ENCODE results near the gene RBMS2. TPM values are rescaled to one million over a fixed set of nuclear protein-coding genes. Genes with fewer than 3 reads are reported as not detected.

Gene RBMS2
- total RNA-seq, 4 donors from 2014 or later = 17.3 to 55.1 (median 25.2) TPM

GRCh38 chr12:56578983-56579546 lies 57.4 kb downstream of the RBMS2 start:
- Histone ChIP-seq H3K4me1 (no peaks in the 10 kb centered on the region), H3K36me3 (no peaks in the 10 kb centered on the region), H3K27ac (no peak overlapping the region), H3K4me3 (no peak overlapping the region), H3K27me3 (no peaks in the 10 kb centered on the region), H3K9me3 (no peaks in the 10 kb centered on the region)
- no peak for TF ChIP-seq POLR2A (IDR thresholded peaks at IDR 0.05)
- TF ChIP-seq POLR2AphosphoS5 (IDR thresholded peaks at IDR 0.05) = no peak
- no peak for TF ChIP-seq EP300 (IDR thresholded peaks at IDR 0.05; ENCODE audit: low read depth)
- no peak for TF ChIP-seq CTCF (IDR thresholded peaks at IDR 0.05)
- in situ Hi-C loops (cut with MboI; ENCODE audit: low pct_ligation_motif_present in 1 of 4, low pct_unique_long_range_greater_than_20kb in 1 of 4, low sequenced_read_pairs in 3 of 4) (loop anchor here (5.0 to 10.0 kb wide), 2 partner anchors 64 to 72 kb away; no protein-coding TSS in a partner anchor), intact Hi-C loops (cut with DNase I; ENCODE audit: low total_unique reads) (no loop called here)
- WGBS, 2 donors (ENCODE audit: low coverage in 1 of 2) = 93 to 94% methylated on average over 2 to 10 of the region's 10 CpGs
- DNase-seq = no peak

- intact Hi-C loops (cut with DNase I; ENCODE audit: low total_unique reads) (no loop called here), in situ Hi-C loops (cut with MboI; ENCODE audit: low pct_ligation_motif_present in 1 of 4, low pct_unique_long_range_greater_than_20kb in 1 of 4, low sequenced_read_pairs in 3 of 4) (no loop called here)
- H3K27ac ChIP-seq = no peak overlapping the region
- DNase-seq = no peak
- TF ChIP-seq CTCF (IDR thresholded peaks at IDR 0.05) (no peak), EP300 (IDR thresholded peaks at IDR 0.05; ENCODE audit: low read depth) (no peak), POLR2AphosphoS5 (IDR thresholded peaks at IDR 0.05) (no peak), POLR2A (IDR thresholded peaks at IDR 0.05) (no peak)
- 76 to 80% methylated on average over 5 to 10 of the region's 10 CpGs for WGBS, 2 donors (ENCODE audit: low coverage in 1 of 2)
- peaks cover 0 to under 1% (median 0%) of the 10 kb centered on the region in 4 donors for H3K36me3 ChIP-seq
- no peaks in the 10 kb centered on the region for H3K9me3 ChIP-seq
- H3K4me3 ChIP-seq = no peak overlapping the region
- no peaks in the 10 kb centered on the region for H3K4me1 ChIP-seq
- H3K27me3 ChIP-seq = no peaks in the 10 kb centered on the region
These were observed 60.0 kb downstream of the RBMS2 start for GRCh38 chr12:56581418-56582145.

GRCh38 chr12:56585098-56585497 lies 63.5 kb downstream of the RBMS2 start:
- Histone ChIP-seq H3K4me1 (peaks cover 0 to 8% (median 5%) of the 10 kb centered on the region in 4 donors), H3K36me3 (peaks cover 0 to 18% (median 8%) of the 10 kb centered on the region in 4 donors), H3K9me3 (no peaks in the 10 kb centered on the region), H3K27me3 (no peaks in the 10 kb centered on the region), H3K27ac (no peak overlapping the region), H3K4me3 (no peak overlapping the region)
- intact Hi-C loops (cut with DNase I; ENCODE audit: low total_unique reads) = no loop called here
- in situ Hi-C loops (cut with MboI; ENCODE audit: low pct_ligation_motif_present in 1 of 4, low pct_unique_long_range_greater_than_20kb in 1 of 4, low sequenced_read_pairs in 3 of 4) = no loop called here
- TF ChIP-seq CTCF (IDR thresholded peaks at IDR 0.05) = no peak
- no peak for TF ChIP-seq POLR2AphosphoS5 (IDR thresholded peaks at IDR 0.05)
- TF ChIP-seq EP300 (IDR thresholded peaks at IDR 0.05; ENCODE audit: low read depth) = no peak
- TF ChIP-seq POLR2A (IDR thresholded peaks at IDR 0.05) = no peak
- DNase-seq = no peak
- WGBS, 2 donors (ENCODE audit: low coverage in 1 of 2) = 88 to 92% methylated on average over 3 to 4 of the region's 4 CpGs

GRCh38 chr12:56589783-56590182 lies 68.2 kb downstream of the RBMS2 start:
- no peak overlapping the region for H3K4me3 ChIP-seq
- TF ChIP-seq EP300 (IDR thresholded peaks at IDR 0.05; ENCODE audit: low read depth) (no peak), CTCF (IDR thresholded peaks at IDR 0.05) (no peak), POLR2A (IDR thresholded peaks at IDR 0.05) (no peak), POLR2AphosphoS5 (IDR thresholded peaks at IDR 0.05) (no peak)
- no peak overlapping the region for H3K27ac ChIP-seq
- 73% methylated on average over 1 of the region's 1 CpG; no CpG with 5 or more reads in 1 of the 2 donors for WGBS, 2 donors (ENCODE audit: low coverage in 1 of 2)
- in situ Hi-C loops (cut with MboI; ENCODE audit: low pct_ligation_motif_present in 1 of 4, low pct_unique_long_range_greater_than_20kb in 1 of 4, low sequenced_read_pairs in 3 of 4) (no loop called here), intact Hi-C loops (cut with DNase I; ENCODE audit: low total_unique reads) (no loop called here)
- peaks cover 0 to 18% (median 8%) of the 10 kb centered on the region in 4 donors for H3K36me3 ChIP-seq
- no peaks in the 10 kb centered on the region for H3K27me3 ChIP-seq
- H3K9me3 ChIP-seq = no peaks in the 10 kb centered on the region
- no peak for DNase-seq
- peaks cover 0 to 8% (median 6%) of the 10 kb centered on the region in 4 donors for H3K4me1 ChIP-seq

All from transverse colon (tissue), 4 donors.